ENCODE measurements around the gene IKBKE.

Gene IKBKE

GRCh38 chr1:206446688-206447421 lies 23.4 kb upstream of the IKBKE start:
- TF ChIP-seq CTCF (IDR thresholded peaks at IDR 0.05; ENCODE audit: low read depth, low read length): no peak

GRCh38 chr1:206447422-206447765 lies 22.9 kb upstream of the IKBKE start:
- no peak overlapping the region for H3K4me3 ChIP-seq (replicated peaks in 1 of 2; ENCODE audit: low read depth in 2 of 2, low read length in 2 of 2)
- DNase-seq (ENCODE audit: low read depth in 2 of 2): no peak
- no peak for TF ChIP-seq CTCF (IDR thresholded peaks at IDR 0.05; ENCODE audit: low read depth, low read length)

More at GRCh38 chr1:206446688-206447421, 23.4 kb upstream of the IKBKE start:
- H3K4me3 ChIP-seq (replicated peaks in 1 of 2; ENCODE audit: low read depth in 2 of 2, low read length in 2 of 2): no peak overlapping the region
- no peak for DNase-seq (ENCODE audit: low read depth in 2 of 2)

- no peak for TF ChIP-seq CTCF (IDR thresholded peaks at IDR 0.05; ENCODE audit: low read depth, low read length)
- DNase-seq (ENCODE audit: low read depth in 2 of 2): no peak
- H3K4me3 ChIP-seq (replicated peaks in 1 of 2; ENCODE audit: low read depth in 2 of 2, low read length in 2 of 2): no peak overlapping the region
Measured at GRCh38 chr1:206447792-206448191, 22.5 kb upstream of the IKBKE start.

- no peak overlapping the region for H3K4me3 ChIP-seq (replicated peaks in 1 of 2; ENCODE audit: low read depth in 2 of 2, low read length in 2 of 2)
- no peak for DNase-seq (ENCODE audit: low read depth in 2 of 2)
- TF ChIP-seq CTCF (IDR thresholded peaks at IDR 0.05; ENCODE audit: low read depth, low read length): no peak
Measured at GRCh38 chr1:206448471-206448870, 21.8 kb upstream of the IKBKE start.

- no peak for TF ChIP-seq CTCF (IDR thresholded peaks at IDR 0.05; ENCODE audit: low read depth, low read length)
- DNase-seq (ENCODE audit: low read depth in 2 of 2): no peak
- no peak overlapping the region for H3K4me3 ChIP-seq (replicated peaks in 1 of 2; ENCODE audit: low read depth in 2 of 2, low read length in 2 of 2)
Measured at GRCh38 chr1:206449565-206449964, 20.7 kb upstream of the IKBKE start.

GRCh38 chr1:206450281-206450680 lies 20.0 kb upstream of the IKBKE start:
- no peak for DNase-seq (ENCODE audit: low read depth in 2 of 2)
- H3K4me3 ChIP-seq (replicated peaks in 1 of 2; ENCODE audit: low read depth in 2 of 2, low read length in 2 of 2): no peak overlapping the region
- TF ChIP-seq CTCF (IDR thresholded peaks at IDR 0.05; ENCODE audit: low read depth, low read length): no peak

Data from cardiac fibroblast (primary cell).